ENCODE results near the gene CENPVL2.
"Not testable (repeated sequence)": the region's sequence is repeated elsewhere in the genome, so short reads cannot be mapped to it uniquely, and the experiment has no call there.

CENPVL2 gene

GRCh38 chrX:51682720-51683062, at the start of gene CENPVL2:
Gene CENPVL2 (minus strand): TSS chrX:51682831. CDS start chrX:51682831, 0 bp downstream.
- DNase-seq = not testable (repeated sequence)

- DNase-seq = no peak
These were observed 45.6 kb upstream of the CENPVL2 start for GRCh38 chrX:51728202-51728601.

- not testable (repeated sequence) for DNase-seq
These were observed 30.5 kb upstream of the CENPVL2 start for GRCh38 chrX:51712943-51713647.

GRCh38 chrX:51710277-51711164, 27.9 kb upstream of the CENPVL2 start, which contains the start of gene CENPVL1:
Gene CENPVL1 (plus strand): TSS chrX:51710512. CDS start chrX:51710512, 0 bp downstream.
- DNase-seq = not testable (repeated sequence)

- DNase-seq = no peak
These were observed 14.8 kb upstream of the CENPVL2 start for GRCh38 chrX:51697397-51697796.

GRCh38 chrX:51694254-51694653, 11.6 kb upstream of the CENPVL2 start:
- DNase-seq = no peak

- DNase-seq = not testable (repeated sequence)
These were observed 567 bp downstream of the CENPVL2 start for GRCh38 chrX:51681808-51682719.

GRCh38 chrX:51679689-51680433, 2.8 kb downstream of the CENPVL2 start:
- DNase-seq = not testable (repeated sequence)

GRCh38 chrX:51665981-51666380, 16.6 kb downstream of the CENPVL2 start:
- no peak for DNase-seq

GRCh38 chrX:51643377-51643776, 39.3 kb downstream of the CENPVL2 start:
- no peak for DNase-seq

GRCh38 chrX:51641421-51642021, 41.1 kb downstream of the CENPVL2 start:
- no peak for DNase-seq

GRCh38 chrX:51636511-51636910, 46.1 kb downstream of the CENPVL2 start:
- not testable (repeated sequence) for DNase-seq

All from activated gamma-delta T cell treated with Interleukin-2 at 50 U/mL for 16 hours (primary cell).